SK-N-SH treated with all-trans-retinoic acid at 6 μM for 48 hours (cell line): ENCODE results near the gene SNX13.

Experiments
- ATAC-seq: fragments of 200-7000 bp; cut with Tn5 transposase; 3 replicates; pipeline ENCODE4 v1.9.1; 2020; ENCODE audit warnings: mild to moderate bottlenecking, moderate library complexity
- BACH2 ChIP-seq: fragments of 250-450 bp; sonication (Bioruptor Pico); IDR thresholded peaks from 2 replicates; pipeline ENCODE4 v1.9.0; 2021; ENCODE audit warnings: mild to moderate bottlenecking, borderline replicate concordance
- CSDC2 ChIP-seq: fragments of 250-450 bp; sonication (Bioruptor Pico); IDR thresholded peaks from 2 replicates; pipeline ENCODE4 v1.5.0; 2020; ENCODE audit warnings: mild to moderate bottlenecking, moderate library complexity
- CSRNP3 ChIP-seq: fragments of 250-450 bp; sonication (Bioruptor Pico); IDR thresholded peaks from 2 replicates; pipeline ENCODE4 v1.5.1; 2021; ENCODE audit warnings: mild to moderate bottlenecking, moderate library complexity
- ESRRG ChIP-seq: fragments of 250-450 bp; sonication (Bioruptor Pico); IDR thresholded peaks from 2 replicates; pipeline ENCODE4 v1.6.1; 2021; ENCODE audit warnings: mild to moderate bottlenecking
- GLIS3 ChIP-seq: fragments of 250-450 bp; sonication (Bioruptor Pico); IDR thresholded peaks from 2 replicates; pipeline ENCODE4 v1.5.0; 2020; ENCODE audit warnings: mild to moderate bottlenecking, moderate library complexity
- ISL1 ChIP-seq: fragments of 250-450 bp; sonication (Bioruptor Pico); IDR thresholded peaks from 2 replicates; pipeline ENCODE4 v2.1.2; 2022; ENCODE audit warnings: mild to moderate bottlenecking, moderate library complexity
- OSR1 ChIP-seq: fragments of 250-450 bp; sonication (Bioruptor Pico); IDR thresholded peaks from 2 replicates; pipeline ENCODE4 v1.8.0; 2022; ENCODE audit warnings: moderate library complexity, mild to moderate bottlenecking, inconsistent platforms
- PATZ1 ChIP-seq: fragments of 250-450 bp; sonication (Bioruptor Pico); IDR thresholded peaks from 2 replicates; pipeline ENCODE4 v1.8.0; 2020; ENCODE audit warnings: mild to moderate bottlenecking, moderate library complexity, borderline replicate concordance
- PPARA ChIP-seq: fragments of 250-450 bp; sonication (Bioruptor Pico); IDR thresholded peaks from 2 replicates; pipeline ENCODE4 v1.5.0; 2020; ENCODE audit warnings: mild to moderate bottlenecking, borderline replicate concordance
- RARB ChIP-seq: fragments of 250-450 bp; sonication (Bioruptor Pico); IDR thresholded peaks from 2 replicates; pipeline ENCODE4 v1.8.0; 2021; ENCODE audit warnings: mild to moderate bottlenecking, moderate library complexity
- SNAI2 ChIP-seq: fragments of 250-450 bp; sonication (Bioruptor Pico); IDR thresholded peaks from 2 replicates; pipeline ENCODE4 v1.5.0; 2020; ENCODE audit warnings: mild to moderate bottlenecking, moderate library complexity
- TCF4 ChIP-seq: fragments of 250-450 bp; sonication (Bioruptor Pico); IDR thresholded peaks from 2 replicates; pipeline ENCODE4 v1.8.0; 2021; ENCODE audit warnings: mild to moderate bottlenecking, moderate library complexity, borderline replicate concordance
- TOX ChIP-seq: fragments of 250-450 bp; sonication (Bioruptor Pico); IDR thresholded peaks from 2 replicates; pipeline ENCODE4 v1.8.0; 2021; ENCODE audit warnings: mild to moderate bottlenecking, moderate library complexity, borderline replicate concordance
- TSHZ2 ChIP-seq: fragments of 250-450 bp; sonication (Bioruptor Pico); IDR thresholded peaks from 2 replicates; pipeline ENCODE4 v1.5.0; 2020; ENCODE audit warnings: mild to moderate bottlenecking, moderate library complexity
- ZC3H10 ChIP-seq: fragments of 250-450 bp; sonication (Bioruptor Pico); IDR thresholded peaks from 2 replicates; pipeline ENCODE4 v1.5.1; 2021; ENCODE audit warnings: mild to moderate bottlenecking, moderate library complexity
- ZFP3 ChIP-seq: fragments of 250-450 bp; sonication (Bioruptor Pico); IDR thresholded peaks from 2 replicates; pipeline ENCODE4 v1.5.0; 2020; ENCODE audit warnings: mild to moderate bottlenecking, moderate library complexity
- ZFP30 ChIP-seq: fragments of 450-650 bp; formaldehyde crosslinking; IDR thresholded peaks from 2 replicates; pipeline ENCODE4 v1.5.0; 2022; ENCODE audit warnings: mild to moderate bottlenecking, moderate library complexity
- ZNF565 ChIP-seq: fragments of 450-650 bp; formaldehyde crosslinking; conservative IDR thresholded peaks from 2 replicates; pipeline ENCODE4 v1.5.0; 2020; ENCODE audit warnings: low read depth, mild to moderate bottlenecking, moderate library complexity
- ZNF70 ChIP-seq: fragments of 450-650 bp; formaldehyde crosslinking; IDR thresholded peaks from 2 replicates; pipeline ENCODE4 v1.5.0; 2020; ENCODE audit warnings: mild to moderate bottlenecking, moderate library complexity
- ZNF8 ChIP-seq: fragments of 450-650 bp; formaldehyde crosslinking; IDR thresholded peaks from 2 replicates; pipeline ENCODE4 v1.5.0; 2020; ENCODE audit warnings: mild to moderate bottlenecking, moderate library complexity

SNX13 gene

GRCh38 chr7:17871815-17872533 is 68.3 kb downstream of the SNX13 start:
- TF ChIP-seq ISL1 (CRISPR knock-in tag) (no peak), SNAI2 (CRISPR knock-in tag) (no peak), GLIS3 (CRISPR knock-in tag) (no peak), ZFP30 (CRISPR knock-in tag) (no peak), TCF4 (CRISPR knock-in tag) (no peak), BACH2 (CRISPR knock-in tag) (no peak), TSHZ2 (CRISPR knock-in tag) (no peak), ZNF70 (CRISPR knock-in tag) (no peak)

GRCh38 chr7:17870406-17870805 is 69.9 kb downstream of the SNX13 start:
- ATAC-seq = no peak

More at GRCh38 chr7:17871815-17872533, 68.3 kb downstream of the SNX13 start:
- ATAC-seq = no peak

GRCh38 chr7:17863809-17864143 is 76.5 kb downstream of the SNX13 start:
- ATAC-seq = no peak
- TF ChIP-seq GLIS3 (CRISPR knock-in tag) = no peak
- TF ChIP-seq BACH2 (CRISPR knock-in tag) = no peak
- no peak for TF ChIP-seq TOX (CRISPR knock-in tag)
- TF ChIP-seq ESRRG = no peak
- TF ChIP-seq PATZ1 = no peak
- TF ChIP-seq ZFP30 (CRISPR knock-in tag) = no peak
- no peak for TF ChIP-seq ZFP3 (CRISPR knock-in tag)
- no peak for TF ChIP-seq PPARA (CRISPR knock-in tag)
- TF ChIP-seq RARB (CRISPR knock-in tag) = no peak
- TF ChIP-seq ISL1 (CRISPR knock-in tag) = no peak
- no peak for TF ChIP-seq SNAI2 (CRISPR knock-in tag)
- TF ChIP-seq TSHZ2 (CRISPR knock-in tag) = no peak
- TF ChIP-seq ZC3H10 (CRISPR knock-in tag) = no peak
- TF ChIP-seq CSRNP3 = no peak
- TF ChIP-seq, all 23 proteins: peak for 0

More at GRCh38 chr7:17870406-17870805, 69.9 kb downstream of the SNX13 start:
- no peak for TF ChIP-seq OSR1 (CRISPR knock-in tag)
- no peak for TF ChIP-seq ZFP30 (CRISPR knock-in tag)

GRCh38 chr7:17863095-17863808 is 77.0 kb downstream of the SNX13 start:
- ATAC-seq = no peak
- no peak for TF ChIP-seq ZNF70 (CRISPR knock-in tag)
- no peak for TF ChIP-seq TSHZ2 (CRISPR knock-in tag)
- no peak for TF ChIP-seq TCF4 (CRISPR knock-in tag)
- TF ChIP-seq ZNF565 (CRISPR knock-in tag) = no peak
- TF ChIP-seq ZNF8 = no peak
- no peak for TF ChIP-seq SNAI2 (CRISPR knock-in tag)
- no peak for TF ChIP-seq GLIS3 (CRISPR knock-in tag)
- no peak for TF ChIP-seq PATZ1
- TF ChIP-seq CSDC2 (CRISPR knock-in tag) = no peak
- no peak for TF ChIP-seq ZFP3 (CRISPR knock-in tag)
- no peak for TF ChIP-seq ISL1 (CRISPR knock-in tag)
